GM12878 (cell line): ENCODE data around the gene ZNF394.

Source experiments
- CREB1 ChIP-seq: IDR thresholded peaks from 2 replicates; pipeline ENCODE4 v1.6.1; 2012; ENCODE audit warnings: low read depth, mild to moderate bottlenecking, inconsistent platforms
- MXI1 ChIP-seq: fragments of 150-350 bp; IDR thresholded peaks from 2 replicates; pipeline ENCODE4 v1.6.1; 2011; ENCODE audit warnings: low read depth, mild to moderate bottlenecking, inconsistent platforms, low read length, improper control_type of control experiment
- SPI1 ChIP-seq: IDR thresholded peaks from 2 replicates; pipeline ENCODE4 v1.6.1; 2011; ENCODE audit warnings: low read depth, mild to moderate bottlenecking, low read length, moderate library complexity, borderline replicate concordance; ENCODE audit not compliant: insufficient read depth
- TAF1 ChIP-seq: IDR thresholded peaks from 2 replicates; pipeline ENCODE4 v1.6.1; 2011; ENCODE audit warnings: mild to moderate bottlenecking, low read depth, low read length, borderline replicate concordance
- TCF12 ChIP-seq: IDR thresholded peaks from 2 replicates; pipeline ENCODE4 v1.6.1; 2011; ENCODE audit warnings: low read depth, mild to moderate bottlenecking, low read length
- YY1 ChIP-seq: IDR thresholded peaks from 2 replicates; pipeline ENCODE4 v1.6.1; 2011; ENCODE audit warnings: low read depth, mild to moderate bottlenecking, low read length
- ZNF24 ChIP-seq: fragments of 450-650 bp; IDR thresholded peaks from 2 replicates; pipeline ENCODE4 v1.6.1; 2017; ENCODE audit warnings: antibody characterized with exemption, mild to moderate bottlenecking
- ZNF274 ChIP-seq: IDR thresholded peaks from one replicate; pipeline ENCODE4 v1.8.0; 2011; ENCODE audit not compliant: insufficient read length, insufficient read depth
- TF ChIP-seq, protein P1 (sequence below): IDR thresholded peaks from 2 replicates; pipeline ENCODE4 v1.6.1; 2012; ENCODE audit warnings: low read depth, low read length, improper control_type of control experiment
- TF ChIP-seq, protein P2 (sequence below), 3 experiments: IDR thresholded peaks in 2 of 3; conservative IDR thresholded peaks in 1 of 3; 2 replicates each; pipeline ENCODE4 v1.5.1; 2011; ENCODE audit warnings: low read depth in 3 of 3, low read length in 3 of 3, mild to moderate bottlenecking in 3 of 3, control low read depth in 2 of 3, moderate library complexity in 2 of 3, inconsistent platforms in 1 of 3, mixed read lengths in 1 of 3; ENCODE audit not compliant: control insufficient read depth in 2 of 3, insufficient read depth in 1 of 3; ENCODE audit errors: extremely low read depth in 1 of 3

GRCh38 chr7:99521399-99521798 lies 21.3 kb upstream of the ZNF394 start:
- TF ChIP-seq ZNF274 (no peak), CREB1 (no peak), YY1 (no peak), TAF1 (no peak), MXI1 (no peak), ZNF24 (no peak), SPI1 (no peak), TCF12 (no peak)
- TF ChIP-seq, protein P1, sequence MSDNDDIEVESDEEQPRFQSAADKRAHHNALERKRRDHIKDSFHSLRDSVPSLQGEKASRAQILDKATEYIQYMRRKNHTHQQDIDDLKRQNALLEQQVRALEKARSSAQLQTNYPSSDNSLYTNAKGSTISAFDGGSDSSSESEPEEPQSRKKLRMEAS = no peak
- TF ChIP-seq, protein P2, sequence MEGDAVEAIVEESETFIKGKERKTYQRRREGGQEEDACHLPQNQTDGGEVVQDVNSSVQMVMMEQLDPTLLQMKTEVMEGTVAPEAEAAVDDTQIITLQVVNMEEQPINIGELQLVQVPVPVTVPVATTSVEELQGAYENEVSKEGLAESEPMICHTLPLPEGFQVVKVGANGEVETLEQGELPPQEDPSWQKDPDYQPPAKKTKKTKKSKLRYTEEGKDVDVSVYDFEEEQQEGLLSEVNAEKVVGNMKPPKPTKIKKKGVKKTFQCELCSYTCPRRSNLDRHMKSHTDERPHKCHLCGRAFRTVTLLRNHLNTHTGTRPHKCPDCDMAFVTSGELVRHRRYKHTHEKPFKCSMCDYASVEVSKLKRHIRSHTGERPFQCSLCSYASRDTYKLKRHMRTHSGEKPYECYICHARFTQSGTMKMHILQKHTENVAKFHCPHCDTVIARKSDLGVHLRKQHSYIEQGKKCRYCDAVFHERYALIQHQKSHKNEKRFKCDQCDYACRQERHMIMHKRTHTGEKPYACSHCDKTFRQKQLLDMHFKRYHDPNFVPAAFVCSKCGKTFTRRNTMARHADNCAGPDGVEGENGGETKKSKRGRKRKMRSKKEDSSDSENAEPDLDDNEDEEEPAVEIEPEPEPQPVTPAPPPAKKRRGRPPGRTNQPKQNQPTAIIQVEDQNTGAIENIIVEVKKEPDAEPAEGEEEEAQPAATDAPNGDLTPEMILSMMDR (IDR thresholded peaks at IDR 0.05 in 2 of 3, conservative IDR thresholded peaks at IDR 0.05 in 1 of 3; ENCODE audit: control insufficient read depth in 2 of 3, extremely low read depth in 1 of 3, insufficient read depth in 1 of 3, low read depth in 3 of 3, low read length in 3 of 3) = no peak
